Ascending aorta (tissue), 2 donors: ENCODE data around the gene CPNE1. TPM values are rescaled to one million over a fixed set of nuclear protein-coding genes. Genes with fewer than 3 reads are reported as not detected.

Experiments
- DNase-seq, 2 donors: peaks; one replicate each; pipeline ENCODE4 v3.0.0-alpha.2; 2019; ENCODE audit warnings: low spot score in 2 of 2
- H3K27ac ChIP-seq, 2 donors: fragments of 200-600 bp; sonication (generic); one replicate each; pipeline ENCODE4 v1.5.1; 2016 to 2017; ENCODE audit warnings: mild to moderate bottlenecking in 1 of 2
- H3K27me3 ChIP-seq: fragments of 200-600 bp; sonication (generic); one replicate; pipeline ENCODE4 v1.5.1; 2017
- H3K36me3 ChIP-seq, 2 donors: fragments of 200-600 bp; sonication (generic); one replicate each; pipeline ENCODE4 v1.5.1; 2016
- H3K4me1 ChIP-seq, 2 donors: fragments of 200-600 bp; sonication (generic); one replicate each; pipeline ENCODE4 v1.5.1; 2016 to 2017; ENCODE audit warnings: mild to moderate bottlenecking in 1 of 2
- H3K4me3 ChIP-seq, 2 donors: fragments of 200-600 bp; sonication (generic); one replicate each; pipeline ENCODE4 v1.5.1; 2016 to 2017; ENCODE audit warnings: mild to moderate bottlenecking in 1 of 2
- H3K9me3 ChIP-seq, 2 donors: fragments of 200-600 bp; sonication (generic); one replicate each; pipeline ENCODE4 v1.5.1; 2016
- CTCF ChIP-seq, 3 experiments: fragments of 200-600 bp in 2 of 3; fragments of 450-650 bp in 1 of 3; sonication (generic) in 2 of 3; IDR thresholded peaks; one replicate each; pipeline ENCODE4 v1.5.1; 2016 to 2019; ENCODE audit warnings: antibody characterized with exemption in 3 of 3, mild to moderate bottlenecking in 1 of 3, moderate library complexity in 1 of 3
- intact Hi-C: fragments of 100-400 bp; cut with DNase I; formaldehyde crosslinking; loops from one replicate; pipeline ENCODE4 v1.15.1; 2023
- total RNA-seq: library from RNA; depleted of rRNA; stranded (reverse); fragments of >200 nt; gene quantifications from one replicate; pipeline ENCODE4 v1.1.0, GENCODE V29; 2016

Gene CPNE1
- total RNA-seq, 1 donor from 2014 or later: 208 TPM

- H3K9me3 ChIP-seq: no peaks in the 10 kb centered on the region
- TF ChIP-seq CTCF (IDR thresholded peaks at IDR 0.05): no peak
- H3K27ac ChIP-seq: no peak overlapping the region
- no peak for DNase-seq
- peaks cover 0 to 3% of the 10 kb centered on the region in 2 donors for H3K4me1 ChIP-seq
- H3K4me3 ChIP-seq: no peak overlapping the region
- no peaks in the 10 kb centered on the region for H3K36me3 ChIP-seq
- H3K27me3 ChIP-seq: no peaks in the 10 kb centered on the region
- intact Hi-C loops: no loop called here
Observed at GRCh38 chr20:35611482-35611881, 53.2 kb downstream of the CPNE1 start.

GRCh38 chr20:35610833-35611427, 53.8 kb downstream of the CPNE1 start:
- no peak overlapping the region for H3K4me3 ChIP-seq
- H3K9me3 ChIP-seq: no peaks in the 10 kb centered on the region
- no peak overlapping the region for H3K27ac ChIP-seq
- TF ChIP-seq CTCF (IDR thresholded peaks at IDR 0.05): no peak
- intact Hi-C loops: no loop called here
- DNase-seq: no peak
- H3K36me3 ChIP-seq: no peaks in the 10 kb centered on the region
- H3K27me3 ChIP-seq: no peaks in the 10 kb centered on the region
- H3K4me1 ChIP-seq: peaks cover 0 to 3% of the 10 kb centered on the region in 2 donors

GRCh38 chr20:35607003-35607735, 57.5 kb downstream of the CPNE1 start:
- DNase-seq: no peak
- H3K27ac ChIP-seq: no peak overlapping the region
- no peaks in the 10 kb centered on the region for H3K9me3 ChIP-seq
- H3K36me3 ChIP-seq: no peaks in the 10 kb centered on the region
- no peak overlapping the region for H3K4me3 ChIP-seq
- no peaks in the 10 kb centered on the region for H3K4me1 ChIP-seq
- no peak for TF ChIP-seq CTCF (IDR thresholded peaks at IDR 0.05)
- intact Hi-C loops: no loop called here
- H3K27me3 ChIP-seq: no peaks in the 10 kb centered on the region

GRCh38 chr20:35606127-35606526, 58.6 kb downstream of the CPNE1 start:
- DNase-seq: no peak

GRCh38 chr20:35604449-35604747, 60.3 kb downstream of the CPNE1 start:
- Histone ChIP-seq H3K27ac (no peak overlapping the region), H3K9me3 (no peaks in the 10 kb centered on the region), H3K4me3 (no peak overlapping the region), H3K4me1 (peaks cover 10 to 14% of the 10 kb centered on the region in 2 donors), H3K36me3 (no peaks in the 10 kb centered on the region), H3K27me3 (no peaks in the 10 kb centered on the region)
- no peak for DNase-seq
- TF ChIP-seq CTCF (IDR thresholded peaks at IDR 0.05): no peak
- intact Hi-C loops: loop anchor here (5.0 kb wide), 2 partner anchors 58 to 93 kb away; partner anchors contain the start of genes CPNE1, NFS1, RBM12 and ROMO1

More at GRCh38 chr20:35606127-35606526, 58.6 kb downstream of the CPNE1 start:
- no peak for TF ChIP-seq CTCF (IDR thresholded peaks at IDR 0.05)
- H3K27me3 ChIP-seq: no peaks in the 10 kb centered on the region
- H3K4me1 ChIP-seq: peaks cover 3 to 9% of the 10 kb centered on the region in 2 donors
- H3K27ac ChIP-seq: no peak overlapping the region
- no peaks in the 10 kb centered on the region for H3K36me3 ChIP-seq
- intact Hi-C loops: no loop called here
- H3K4me3 ChIP-seq: no peak overlapping the region
- no peaks in the 10 kb centered on the region for H3K9me3 ChIP-seq
